ENCODE results near the gene RASGRF1.

GRCh38 chr15:79083154-79083553, 7.4 kb downstream of the RASGRF1 start:
- TF ChIP-seq CTCF (IDR thresholded peaks at IDR 0.05) (no peak), POLR2A (IDR thresholded peaks at IDR 0.05) (no peak), POLR2AphosphoS5 (IDR thresholded peaks at IDR 0.05) (no peak), EP300 (IDR thresholded peaks at IDR 0.05) (no peak)
